Colonic mucosa (tissue), 4 donors: Measurements from ENCODE around the gene THBS2. TPM values are rescaled to one million over a fixed set of nuclear protein-coding genes. Genes with fewer than 3 reads are reported as not detected.

ENCODE experiments used
- DNase-seq: peaks from one replicate; pipeline ENCODE4 v3.0.0-alpha.2; 2020
- H3K27ac ChIP-seq: fragments of 200-600 bp; one replicate; pipeline ENCODE4 v1.8.0; 2021
- H3K27me3 ChIP-seq: fragments of 200-600 bp; one replicate; pipeline ENCODE4 v1.8.0; 2021
- H3K36me3 ChIP-seq: fragments of 200-600 bp; one replicate; pipeline ENCODE4 v1.8.0; 2021
- H3K4me1 ChIP-seq: fragments of 200-600 bp; one replicate; pipeline ENCODE4 v1.8.0; 2021; ENCODE audit warnings: mild to moderate bottlenecking
- H3K4me3 ChIP-seq: fragments of 200-600 bp; one replicate; pipeline ENCODE4 v1.8.0; 2021
- H3K9ac ChIP-seq, 2 donors: one replicate each; pipeline ENCODE4 v1.7.0; 2013; ENCODE audit warnings: control low read depth in 2 of 2, low read depth in 2 of 2, low read length in 2 of 2
- H3K9me3 ChIP-seq: fragments of 200-600 bp; one replicate; pipeline ENCODE4 v1.8.0; 2021
- CTCF ChIP-seq: fragments of 200-600 bp; IDR thresholded peaks from one replicate; pipeline ENCODE4 v1.8.0; 2022; ENCODE audit warnings: antibody characterized with exemption, mild to moderate bottlenecking
- intact Hi-C: fragments of 100-400 bp; cut with DNase I; formaldehyde crosslinking; loops from one replicate; pipeline ENCODE4 v1.14.1; 2022
- total RNA-seq, 2 donors: library from RNA; stranded (reverse); fragmentation: NEBNext Ultra II Directional in 1 of 2; extraction: Animal tissue kit (Norgen Biotek cat#: 25700) in 1 of 2; gene quantifications; one replicate each; pipeline ENCODE4 v1.2.1, GENCODE V29; 2021
- donor health status: healthy.
- donor health status: DM: no; HTN: no; CAD: no.
- donor health status: DM: no; HTN: no; CAD: no.

The THBS2 gene
- total RNA-seq, 2 donors from 2014 or later: 1.9 to 5.3 TPM

- no peak for DNase-seq
- no peaks in the 10 kb centered on the region for H3K27me3 ChIP-seq
- no peak for TF ChIP-seq CTCF
Observed at GRCh38 chr6:169243186-169243585, 10.5 kb downstream of the THBS2 start.

GRCh38 chr6:169241688-169242350, 11.8 kb downstream of the THBS2 start:
- intact Hi-C loops: no loop called here
- Histone ChIP-seq H3K9me3 (no peaks in the 10 kb centered on the region), H3K27ac (no peak overlapping the region), H3K4me1 (no peaks in the 10 kb centered on the region), H3K27me3 (no peaks in the 10 kb centered on the region), H3K4me3 (no peak overlapping the region), H3K36me3 (no peaks in the 10 kb centered on the region), H3K9ac (no peak overlapping the region)
- DNase-seq: no peak
- no peak for TF ChIP-seq CTCF

More at GRCh38 chr6:169243186-169243585, 10.5 kb downstream of the THBS2 start:
- H3K4me1 ChIP-seq: no peaks in the 10 kb centered on the region
- no peak overlapping the region for H3K4me3 ChIP-seq
- no peaks in the 10 kb centered on the region for H3K9me3 ChIP-seq
- intact Hi-C loops: no loop called here
- no peaks in the 10 kb centered on the region for H3K36me3 ChIP-seq
- no peak overlapping the region for H3K27ac ChIP-seq
- H3K9ac ChIP-seq: no peak overlapping the region

- no peak overlapping the region for H3K9ac ChIP-seq
- H3K27me3 ChIP-seq: no peaks in the 10 kb centered on the region
- H3K36me3 ChIP-seq: no peaks in the 10 kb centered on the region
- intact Hi-C loops: no loop called here
- no peak overlapping the region for H3K4me3 ChIP-seq
- H3K4me1 ChIP-seq: no peaks in the 10 kb centered on the region
- no peaks in the 10 kb centered on the region for H3K9me3 ChIP-seq
- no peak overlapping the region for H3K27ac ChIP-seq
- no peak for DNase-seq
- TF ChIP-seq CTCF: no peak
Observed at GRCh38 chr6:169240591-169241390, 12.9 kb downstream of the THBS2 start.

- H3K4me3 ChIP-seq: no peak overlapping the region
- H3K27ac ChIP-seq: no peak overlapping the region
- intact Hi-C loops: no loop called here
Observed at GRCh38 chr6:169240125-169240524, 13.5 kb downstream of the THBS2 start.

GRCh38 chr6:169239181-169239580, 14.5 kb downstream of the THBS2 start:
- H3K4me3 ChIP-seq: no peak overlapping the region
- H3K9ac ChIP-seq: no peak overlapping the region
- H3K36me3 ChIP-seq: no peaks in the 10 kb centered on the region
- intact Hi-C loops: no loop called here
- DNase-seq: no peak
- no peaks in the 10 kb centered on the region for H3K4me1 ChIP-seq
- H3K27me3 ChIP-seq: no peaks in the 10 kb centered on the region
- H3K27ac ChIP-seq: no peak overlapping the region
- no peak for TF ChIP-seq CTCF
- H3K9me3 ChIP-seq: no peaks in the 10 kb centered on the region

More at GRCh38 chr6:169240125-169240524, 13.5 kb downstream of the THBS2 start:
- Histone ChIP-seq H3K9ac (no peak overlapping the region), H3K9me3 (no peaks in the 10 kb centered on the region), H3K27me3 (no peaks in the 10 kb centered on the region), H3K36me3 (no peaks in the 10 kb centered on the region), H3K4me1 (no peaks in the 10 kb centered on the region)
- no peak for DNase-seq
- TF ChIP-seq CTCF: no peak
